HEK293 (cell line): ENCODE results near the gene MYL10.

Experiments
- CTCF ChIA-PET: fragments of 350-600 bp; formaldehyde crosslinking; extraction: SDS; loops from one replicate; lab custom pipeline; 2021; ENCODE audit warnings: antibody characterized with exemption; lab: Yijun Ruan, JAX
- POLR2A ChIA-PET: fragments of 300-600 bp; formaldehyde crosslinking; extraction: SDS; loops from one replicate; lab custom pipeline; 2020; ENCODE audit warnings: antibody characterized with exemption, inconsistent platforms; lab: Yijun Ruan, JAX
- H3K27ac ChIP-seq: fragments of 200-500 bp; sonication (Bioruptor generic); 2 replicates; pipeline ENCODE4 v1.5.1; 2014; ENCODE audit warnings: low read depth, low read length, control low read depth, inconsistent platforms; ENCODE audit errors: extremely low read depth
- H3K36me3 ChIP-seq, 2 experiments: fragments of 200-500 bp in 1 of 2; sonication (Bioruptor generic) in 1 of 2; 1 replicate in 1 of 2; 2 replicates in 1 of 2; pipeline ENCODE4 v1.5.1; 2014 to 2017; ENCODE audit warnings: inconsistent platforms in 2 of 2, low read length in 2 of 2; ENCODE audit not compliant: control insufficient read depth in 2 of 2, insufficient read depth in 1 of 2
- H3K4me1 ChIP-seq: fragments of 200-500 bp; sonication (Bioruptor generic); 2 replicates; pipeline ENCODE4 v1.5.1; 2014; ENCODE audit warnings: mild to moderate bottlenecking, low read length, inconsistent platforms; ENCODE audit not compliant: control insufficient read depth, insufficient read depth
- H3K4me3 ChIP-seq: 2 replicates; pipeline ENCODE4 v1.5.1; 2011; ENCODE audit warnings: low read depth, mild to moderate bottlenecking, control low read depth, low read length, moderate library complexity
- H3K9me3 ChIP-seq: fragments of 200-500 bp; sonication (Bioruptor generic); 2 replicates; pipeline ENCODE4 v1.5.1; 2014; ENCODE audit warnings: low read depth, low read length, inconsistent platforms; ENCODE audit not compliant: control insufficient read depth, insufficient read depth
- BCL11B ChIP-seq: fragments of 450-650 bp; formaldehyde crosslinking; IDR thresholded peaks from 2 replicates; pipeline ENCODE4 v1.5.1; 2016; ENCODE audit warnings: low read depth, missing biosample characterization, missing genetic modification characterization
- GLI4 ChIP-seq: fragments of 450-650 bp; formaldehyde crosslinking; IDR thresholded peaks from 2 replicates; pipeline ENCODE4 v1.5.1; 2016; ENCODE audit warnings: missing biosample characterization, missing genetic modification characterization
- GLIS2 ChIP-seq: fragments of 450-650 bp; formaldehyde crosslinking; IDR thresholded peaks from 2 replicates; pipeline ENCODE4 v1.5.1; 2016; ENCODE audit warnings: missing biosample characterization, missing genetic modification characterization
- MEIS1 ChIP-seq: sonication (generic); formaldehyde crosslinking; IDR thresholded peaks from 2 replicates; pipeline ENCODE4 v1.8.1; 2022; ENCODE audit warnings: missing genetic modification reagents, mild to moderate bottlenecking, borderline replicate concordance
- OSR2 ChIP-seq: fragments of 450-650 bp; formaldehyde crosslinking; IDR thresholded peaks from 2 replicates; pipeline ENCODE4 v1.5.1; 2016; ENCODE audit warnings: missing biosample characterization, missing genetic modification characterization
- PRDM1 ChIP-seq: fragments of 450-650 bp; formaldehyde crosslinking; IDR thresholded peaks from 2 replicates; pipeline ENCODE4; 2016; ENCODE audit warnings: missing biosample characterization, missing genetic modification characterization
- SETDB1 ChIP-seq: IDR thresholded peaks from one replicate; pipeline ENCODE4 v1.6.1; 2017; ENCODE audit warnings: mild to moderate bottlenecking, low read length, moderate library complexity, mixed read lengths; ENCODE audit not compliant: insufficient read length
- SP7 ChIP-seq: fragments of 450-650 bp; formaldehyde crosslinking; IDR thresholded peaks from 2 replicates; pipeline ENCODE4 v1.5.1; 2016; ENCODE audit warnings: missing biosample characterization, missing genetic modification characterization
- ZBTB1 ChIP-seq: fragments of 450-650 bp; formaldehyde crosslinking; IDR thresholded peaks from 2 replicates; pipeline ENCODE4 v1.5.1; 2016; ENCODE audit warnings: missing biosample characterization, missing genetic modification characterization
- ZBTB17 ChIP-seq: fragments of 450-650 bp; formaldehyde crosslinking; IDR thresholded peaks from 2 replicates; pipeline ENCODE4 v1.5.1; 2016; ENCODE audit warnings: missing biosample characterization, missing genetic modification characterization
- ZFHX2 ChIP-seq: fragments of 450-650 bp; formaldehyde crosslinking; conservative IDR thresholded peaks from 2 replicates; pipeline ENCODE4 v1.5.1; 2016; ENCODE audit warnings: missing biosample characterization, missing genetic modification characterization
- ZNF114 ChIP-seq: fragments of 450-650 bp; formaldehyde crosslinking; IDR thresholded peaks from 2 replicates; pipeline ENCODE4 v1.5.0; 2017; ENCODE audit warnings: missing biosample characterization, missing genetic modification characterization
- ZNF146 ChIP-seq: fragments of 450-650 bp; formaldehyde crosslinking; IDR thresholded peaks from 2 replicates; pipeline ENCODE4 v1.5.1; 2016; ENCODE audit warnings: missing biosample characterization, missing genetic modification characterization
- ZNF239 ChIP-seq: fragments of 450-650 bp; formaldehyde crosslinking; IDR thresholded peaks from 2 replicates; pipeline ENCODE4 v1.5.1; 2016; ENCODE audit warnings: missing biosample characterization, missing genetic modification characterization
- ZNF274 ChIP-seq, 2 experiments: fragments of 200-500 bp in 1 of 2; fragments of 450-650 bp in 1 of 2; sonication (Bioruptor generic) in 1 of 2; formaldehyde crosslinking in 1 of 2; IDR thresholded peaks; 2 replicates each; pipeline versions ENCODE4 v1.5.1 to v1.6.1; 2014 to 2016; ENCODE audit warnings: borderline replicate concordance in 1 of 2, inconsistent platforms in 1 of 2, low read length in 1 of 2, missing biosample characterization in 1 of 2, missing genetic modification characterization in 1 of 2
- ZNF514 ChIP-seq: fragments of 450-650 bp; formaldehyde crosslinking; IDR thresholded peaks from 2 replicates; pipeline ENCODE4 v1.5.1; 2016; ENCODE audit warnings: missing biosample characterization, missing genetic modification characterization
- ZNF660 ChIP-seq: fragments of 450-650 bp; IDR thresholded peaks from 2 replicates; pipeline ENCODE4 v1.5.1; 2018; ENCODE audit warnings: missing biosample characterization, mild to moderate bottlenecking, missing genetic modification characterization
- ZXDB ChIP-seq: fragments of 450-650 bp; formaldehyde crosslinking; IDR thresholded peaks from 2 replicates; pipeline ENCODE4 v1.5.1; 2016; ENCODE audit warnings: missing biosample characterization, missing genetic modification characterization
- TF ChIP-seq, protein P1 (sequence below): fragments of 450-650 bp; formaldehyde crosslinking; IDR thresholded peaks from 2 replicates; pipeline ENCODE4 v1.5.1; 2016; ENCODE audit warnings: missing biosample characterization, missing genetic modification characterization, borderline replicate concordance
- TF ChIP-seq, protein P2 (sequence below): fragments of 450-650 bp; formaldehyde crosslinking; conservative IDR thresholded peaks from 2 replicates; pipeline ENCODE4 v1.5.1; 2016; ENCODE audit warnings: low read depth, missing biosample characterization, missing genetic modification characterization
- TF ChIP-seq, protein P3 (sequence below): fragments of 450-650 bp; formaldehyde crosslinking; IDR thresholded peaks from 2 replicates; pipeline ENCODE4 v1.5.1; 2016; ENCODE audit warnings: missing biosample characterization, missing genetic modification characterization
- TF ChIP-seq, protein P4 (sequence below): fragments of 450-650 bp; IDR thresholded peaks from 2 replicates; pipeline ENCODE4 v1.5.1; 2018; ENCODE audit warnings: missing biosample characterization, mild to moderate bottlenecking, missing genetic modification characterization

The MYL10 gene

DNA sequence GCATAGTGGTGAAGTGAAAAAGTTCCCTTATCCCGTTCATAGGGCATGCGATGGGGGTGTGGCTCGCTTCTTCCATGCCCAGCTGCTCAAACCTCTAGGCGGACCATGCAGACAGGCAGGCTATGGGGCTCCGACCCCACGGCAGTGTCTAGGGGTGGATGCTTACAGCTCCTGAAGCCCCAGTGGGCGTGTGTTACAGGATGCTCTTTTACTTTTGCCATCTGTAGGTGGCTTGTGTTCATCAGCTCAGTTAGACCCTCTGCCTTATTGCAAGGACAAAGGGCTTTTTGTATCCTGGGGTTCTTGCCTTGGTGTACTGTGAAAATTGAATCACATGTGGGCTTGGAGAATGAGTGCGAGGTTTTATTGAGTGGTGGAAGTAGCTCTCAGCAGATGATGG is at the start of gene MYL10:
Gene MYL10 (minus strand): TSS at position 126 of the 400 bp plus-strand sequence. CDS start 178 bp downstream, outside the sequence.
- ChIA-PET POLR2A (no interaction called here), CTCF (interaction anchor here (0.8 kb wide), 1 partner anchor 26 kb away, joined by 3 read pairs; no protein-coding TSS in a partner anchor)
- Histone ChIP-seq H3K36me3 (no peaks in the 10 kb centered on the region), H3K4me3 (no peak within 1 kb of the TSS), H3K4me1 (no peaks in the 10 kb centered on the region)
- TF ChIP-seq SP7 (no peak), GLI4 (no peak), ZNF239 (tag by site-specific recombination) (no peak), ZBTB17 (tag by site-specific recombination) (no peak), GLIS2 (tag by site-specific recombination) (no peak), ZFHX2 (peak; percentile 25; the same call in 1 of the 2 replicates)
- TF ChIP-seq, protein P1, sequence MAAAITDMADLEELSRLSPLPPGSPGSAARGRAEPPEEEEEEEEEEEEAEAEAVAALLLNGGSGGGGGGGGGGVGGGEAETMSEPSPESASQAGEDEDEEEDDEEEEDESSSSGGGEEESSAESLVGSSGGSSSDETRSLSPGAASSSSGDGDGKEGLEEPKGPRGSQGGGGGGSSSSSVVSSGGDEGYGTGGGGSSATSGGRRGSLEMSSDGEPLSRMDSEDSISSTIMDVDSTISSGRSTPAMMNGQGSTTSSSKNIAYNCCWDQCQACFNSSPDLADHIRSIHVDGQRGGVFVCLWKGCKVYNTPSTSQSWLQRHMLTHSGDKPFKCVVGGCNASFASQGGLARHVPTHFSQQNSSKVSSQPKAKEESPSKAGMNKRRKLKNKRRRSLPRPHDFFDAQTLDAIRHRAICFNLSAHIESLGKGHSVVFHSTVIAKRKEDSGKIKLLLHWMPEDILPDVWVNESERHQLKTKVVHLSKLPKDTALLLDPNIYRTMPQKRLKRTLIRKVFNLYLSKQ (tag by site-specific recombination) = no peak
- TF ChIP-seq, all 188 proteins: peak for 1
- Histone ChIP-seq H3K27ac (no peak within 1 kb of the TSS), H3K9me3 (no peaks in the 10 kb centered on the region)

DNA sequence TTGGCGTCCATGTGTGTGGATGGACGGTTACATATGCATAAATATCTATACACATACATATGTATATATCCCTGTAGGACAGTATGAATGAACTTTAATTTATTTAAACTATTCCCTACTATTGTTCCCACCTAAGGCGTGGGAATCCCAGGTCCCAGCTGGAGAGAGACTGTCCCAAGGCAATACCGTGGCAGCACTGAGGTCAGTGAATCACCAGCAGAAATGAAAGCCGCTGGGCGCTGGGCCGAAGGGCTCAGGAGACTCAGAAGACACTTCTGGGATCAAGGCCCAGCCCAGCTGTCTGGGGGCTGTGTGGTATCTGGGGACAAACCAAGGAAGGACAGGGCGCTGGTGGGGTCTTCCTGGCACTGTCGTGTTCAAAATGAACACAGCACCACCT is 49.6 kb upstream of the MYL10 start:
- POLR2A ChIA-PET = no interaction called here
- CTCF ChIA-PET = interaction anchor here (1.1 to 1.7 kb wide), 2 partner anchors 23 to 76 kb away, joined by 3 to 4 read pairs; no protein-coding TSS in a partner anchor

More for the DNA sequence above, 49.6 kb upstream of the MYL10 start:
- TF ChIP-seq ZBTB1 (tag by site-specific recombination) (no peak), ZBTB17 (tag by site-specific recombination) (no peak), ZXDB (tag by site-specific recombination) (no peak), ZNF274 (IDR thresholded peaks at IDR 0.05; ENCODE audit: low read length) (no peak), ZNF274 (tag by site-specific recombination; IDR thresholded peaks at IDR 0.05; ENCODE audit: borderline replicate concordance) (no peak), MEIS1 (CRISPR knock-in tag) (no peak), BCL11B (tag by site-specific recombination) (no peak), ZNF660 (no peak), OSR2 (tag by site-specific recombination) (no peak), ZNF146 (tag by site-specific recombination) (no peak), ZNF514 (tag by site-specific recombination) (no peak), PRDM1 (tag by site-specific recombination) (no peak), ZNF114 (tag by site-specific recombination) (no peak), SETDB1 (no peak)
- TF ChIP-seq, protein P2, sequence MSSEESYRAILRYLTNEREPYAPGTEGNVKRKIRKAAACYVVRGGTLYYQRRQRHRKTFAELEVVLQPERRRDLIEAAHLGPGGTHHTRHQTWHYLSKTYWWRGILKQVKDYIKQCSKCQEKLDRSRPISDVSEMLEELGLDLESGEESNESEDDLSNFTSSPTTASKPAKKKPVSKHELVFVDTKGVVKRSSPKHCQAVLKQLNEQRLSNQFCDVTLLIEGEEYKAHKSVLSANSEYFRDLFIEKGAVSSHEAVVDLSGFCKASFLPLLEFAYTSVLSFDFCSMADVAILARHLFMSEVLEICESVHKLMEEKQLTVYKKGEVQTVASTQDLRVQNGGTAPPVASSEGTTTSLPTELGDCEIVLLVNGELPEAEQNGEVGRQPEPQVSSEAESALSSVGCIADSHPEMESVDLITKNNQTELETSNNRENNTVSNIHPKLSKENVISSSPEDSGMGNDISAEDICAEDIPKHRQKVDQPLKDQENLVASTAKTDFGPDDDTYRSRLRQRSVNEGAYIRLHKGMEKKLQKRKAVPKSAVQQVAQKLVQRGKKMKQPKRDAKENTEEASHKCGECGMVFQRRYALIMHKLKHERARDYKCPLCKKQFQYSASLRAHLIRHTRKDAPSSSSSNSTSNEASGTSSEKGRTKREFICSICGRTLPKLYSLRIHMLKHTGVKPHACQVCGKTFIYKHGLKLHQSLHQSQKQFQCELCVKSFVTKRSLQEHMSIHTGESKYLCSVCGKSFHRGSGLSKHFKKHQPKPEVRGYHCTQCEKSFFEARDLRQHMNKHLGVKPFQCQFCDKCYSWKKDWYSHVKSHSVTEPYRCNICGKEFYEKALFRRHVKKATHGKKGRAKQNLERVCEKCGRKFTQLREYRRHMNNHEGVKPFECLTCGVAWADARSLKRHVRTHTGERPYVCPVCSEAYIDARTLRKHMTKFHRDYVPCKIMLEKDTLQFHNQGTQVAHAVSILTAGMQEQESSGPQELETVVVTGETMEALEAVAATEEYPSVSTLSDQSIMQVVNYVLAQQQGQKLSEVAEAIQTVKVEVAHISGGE (tag by site-specific recombination) = no peak
- TF ChIP-seq, protein P3, sequence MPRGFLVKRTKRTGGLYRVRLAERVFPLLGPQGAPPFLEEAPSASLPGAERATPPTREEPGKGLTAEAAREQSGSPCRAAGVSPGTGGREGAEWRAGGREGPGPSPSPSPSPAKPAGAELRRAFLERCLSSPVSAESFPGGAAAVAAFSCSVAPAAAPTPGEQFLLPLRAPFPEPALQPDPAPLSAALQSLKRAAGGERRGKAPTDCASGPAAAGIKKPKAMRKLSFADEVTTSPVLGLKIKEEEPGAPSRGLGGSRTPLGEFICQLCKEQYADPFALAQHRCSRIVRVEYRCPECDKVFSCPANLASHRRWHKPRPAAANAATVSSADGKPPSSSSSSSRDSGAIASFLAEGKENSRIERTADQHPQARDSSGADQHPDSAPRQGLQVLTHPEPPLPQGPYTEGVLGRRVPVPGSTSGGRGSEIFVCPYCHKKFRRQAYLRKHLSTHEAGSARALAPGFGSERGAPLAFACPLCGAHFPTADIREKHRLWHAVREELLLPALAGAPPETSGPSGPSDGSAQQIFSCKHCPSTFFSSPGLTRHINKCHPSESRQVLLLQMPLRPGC (tag by site-specific recombination) = no peak
- TF ChIP-seq, protein P4, sequence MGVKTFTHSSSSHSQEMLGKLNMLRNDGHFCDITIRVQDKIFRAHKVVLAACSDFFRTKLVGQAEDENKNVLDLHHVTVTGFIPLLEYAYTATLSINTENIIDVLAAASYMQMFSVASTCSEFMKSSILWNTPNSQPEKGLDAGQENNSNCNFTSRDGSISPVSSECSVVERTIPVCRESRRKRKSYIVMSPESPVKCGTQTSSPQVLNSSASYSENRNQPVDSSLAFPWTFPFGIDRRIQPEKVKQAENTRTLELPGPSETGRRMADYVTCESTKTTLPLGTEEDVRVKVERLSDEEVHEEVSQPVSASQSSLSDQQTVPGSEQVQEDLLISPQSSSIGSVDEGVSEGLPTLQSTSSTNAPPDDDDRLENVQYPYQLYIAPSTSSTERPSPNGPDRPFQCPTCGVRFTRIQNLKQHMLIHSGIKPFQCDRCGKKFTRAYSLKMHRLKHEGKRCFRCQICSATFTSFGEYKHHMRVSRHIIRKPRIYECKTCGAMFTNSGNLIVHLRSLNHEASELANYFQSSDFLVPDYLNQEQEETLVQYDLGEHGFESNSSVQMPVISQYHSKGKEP (tag by site-specific recombination) = no peak
- no peaks in the 10 kb centered on the region for H3K36me3 ChIP-seq
- no peak overlapping the region for H3K27ac ChIP-seq
- H3K4me1 ChIP-seq = no peaks in the 10 kb centered on the region
- no peak overlapping the region for H3K4me3 ChIP-seq
- H3K9me3 ChIP-seq = no peaks in the 10 kb centered on the region
